Measurements from ENCODE around the gene PHLPP1.

Gene PHLPP1

GRCh38 chr18:62987055-62987830 lies 271.9 kb downstream of the PHLPP1 start:
- H3K4me1 ChIP-seq (ENCODE audit: low read length), result peaks cover 3% of the 10 kb centered on the region
- no peak overlapping the region for H3K4me3 ChIP-seq (ENCODE audit: low read length)
- no peak overlapping the region for H2AFZ ChIP-seq (ENCODE audit: low read depth, low read length)
- TF ChIP-seq EZH2phosphoT487 (IDR thresholded peaks at IDR 0.05; ENCODE audit: low read depth), result no peak
- TF ChIP-seq CTCF (IDR thresholded peaks at IDR 0.05; ENCODE audit: low read depth, low read length), result no peak
- H3K9me3 ChIP-seq (ENCODE audit: insufficient read depth, low read length), result no peaks in the 10 kb centered on the region
- H3K27ac ChIP-seq (ENCODE audit: low read length), result no peak overlapping the region
- H3K36me3 ChIP-seq (replicated peaks; ENCODE audit: low read depth, low read length), result no peaks in the 10 kb centered on the region
- no peaks in the 10 kb centered on the region for H4K20me1 ChIP-seq (ENCODE audit: insufficient read depth, low read length)
- no peak overlapping the region for H3K9ac ChIP-seq (ENCODE audit: low read length)
- H3K79me2 ChIP-seq (ENCODE audit: low read length), result no peaks in the 10 kb centered on the region
- H3K27me3 ChIP-seq (ENCODE audit: low read depth, low read length), result peaks cover 21% of the 10 kb centered on the region
- H3K4me2 ChIP-seq (ENCODE audit: low read length), result no peak overlapping the region

DNA sequence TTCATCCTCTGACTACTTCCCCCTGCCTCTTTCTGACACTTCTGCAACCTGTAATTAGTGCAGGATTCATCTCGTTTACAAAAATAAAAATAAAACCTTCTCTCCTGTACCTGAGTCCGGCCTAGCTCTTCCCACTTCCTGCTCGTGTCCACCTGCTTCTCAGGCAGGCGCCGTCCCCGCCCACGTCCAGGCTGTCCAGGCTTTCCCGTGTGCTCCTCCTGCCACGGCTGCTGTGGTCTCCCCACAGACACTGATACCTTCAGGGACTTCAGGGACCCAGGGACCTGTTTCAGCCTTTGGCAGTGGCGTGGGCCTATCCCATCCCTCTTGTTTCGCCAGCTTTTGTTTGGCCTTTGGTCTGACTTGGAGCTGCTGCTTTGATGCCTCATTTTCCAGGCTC lies 272.5 kb downstream of the PHLPP1 start:
- H3K9me3 ChIP-seq (ENCODE audit: insufficient read depth, low read length), result no peaks in the 10 kb centered on the region
- H4K20me1 ChIP-seq (ENCODE audit: insufficient read depth, low read length), result no peaks in the 10 kb centered on the region
- no peaks in the 10 kb centered on the region for H3K79me2 ChIP-seq (ENCODE audit: low read length)
- H3K36me3 ChIP-seq (replicated peaks; ENCODE audit: low read depth, low read length), result no peaks in the 10 kb centered on the region
- peaks cover 21% of the 10 kb centered on the region for H3K27me3 ChIP-seq (ENCODE audit: low read depth, low read length)
- no peak overlapping the region for H3K4me2 ChIP-seq (ENCODE audit: low read length)
- no peak overlapping the region for H3K4me3 ChIP-seq (ENCODE audit: low read length)
- TF ChIP-seq CTCF (IDR thresholded peaks at IDR 0.05; ENCODE audit: low read depth, low read length) (no peak), EZH2phosphoT487 (IDR thresholded peaks at IDR 0.05; ENCODE audit: low read depth) (no peak)
- no peak overlapping the region for H3K27ac ChIP-seq (ENCODE audit: low read length)
- H3K9ac ChIP-seq (ENCODE audit: low read length), result no peak overlapping the region
- H3K4me1 ChIP-seq (ENCODE audit: low read length), result no peaks in the 10 kb centered on the region
- H2AFZ ChIP-seq (ENCODE audit: low read depth, low read length), result no peak overlapping the region

- Histone ChIP-seq H3K79me2 (ENCODE audit: low read length) (no peaks in the 10 kb centered on the region), H3K4me2 (ENCODE audit: low read length) (no peak overlapping the region), H4K20me1 (ENCODE audit: insufficient read depth, low read length) (no peaks in the 10 kb centered on the region), H3K4me1 (ENCODE audit: low read length) (no peaks in the 10 kb centered on the region), H3K27ac (ENCODE audit: low read length) (no peak overlapping the region), H3K4me3 (ENCODE audit: low read length) (no peak overlapping the region), H3K9me3 (ENCODE audit: insufficient read depth, low read length) (no peaks in the 10 kb centered on the region), H2AFZ (ENCODE audit: low read depth, low read length) (no peak overlapping the region), H3K36me3 (replicated peaks; ENCODE audit: low read depth, low read length) (no peaks in the 10 kb centered on the region), H3K27me3 (ENCODE audit: low read depth, low read length) (peaks cover 27% of the 10 kb centered on the region), H3K9ac (ENCODE audit: low read length) (no peak overlapping the region)
- TF ChIP-seq CTCF (IDR thresholded peaks at IDR 0.05; ENCODE audit: low read depth, low read length), result no peak
- TF ChIP-seq EZH2phosphoT487 (IDR thresholded peaks at IDR 0.05; ENCODE audit: low read depth), result no peak
These were observed 273.1 kb downstream of the PHLPP1 start for GRCh38 chr18:62988471-62988870.

DNA sequence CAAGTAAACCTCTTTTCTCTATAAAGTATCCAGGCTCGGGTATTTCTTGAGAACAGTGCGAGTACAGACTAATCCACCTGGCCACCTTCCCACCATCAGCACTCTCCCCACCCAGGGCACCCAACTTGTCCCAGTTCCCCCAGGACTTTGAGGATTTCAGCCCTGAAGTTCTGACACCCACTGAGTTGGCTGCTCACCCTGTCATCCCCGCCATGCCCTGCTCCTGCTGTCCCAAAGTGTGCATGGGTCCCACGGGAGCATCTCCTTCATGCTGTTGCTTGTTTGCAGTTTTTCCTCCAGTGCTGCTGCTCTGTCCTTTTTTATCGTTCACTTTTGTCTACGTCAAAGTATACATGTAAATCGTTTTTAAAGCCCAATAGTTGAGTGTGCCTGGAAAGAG lies 273.9 kb downstream of the PHLPP1 start:
- Histone ChIP-seq H3K79me2 (ENCODE audit: low read length) (no peaks in the 10 kb centered on the region), H3K4me1 (ENCODE audit: low read length) (no peaks in the 10 kb centered on the region), H3K9ac (ENCODE audit: low read length) (no peak overlapping the region), H3K27me3 (ENCODE audit: low read depth, low read length) (peaks cover 33% of the 10 kb centered on the region), H3K4me2 (ENCODE audit: low read length) (no peak overlapping the region), H2AFZ (ENCODE audit: low read depth, low read length) (no peak overlapping the region), H4K20me1 (ENCODE audit: insufficient read depth, low read length) (no peaks in the 10 kb centered on the region), H3K36me3 (replicated peaks; ENCODE audit: low read depth, low read length) (no peaks in the 10 kb centered on the region), H3K4me3 (ENCODE audit: low read length) (no peak overlapping the region), H3K9me3 (ENCODE audit: insufficient read depth, low read length) (no peaks in the 10 kb centered on the region), H3K27ac (ENCODE audit: low read length) (no peak overlapping the region)
- TF ChIP-seq CTCF (IDR thresholded peaks at IDR 0.05; ENCODE audit: low read depth, low read length), result no peak
- no peak for TF ChIP-seq EZH2phosphoT487 (IDR thresholded peaks at IDR 0.05; ENCODE audit: low read depth)
